COLO829 (cell line): ENCODE data around the gene BRI3.

ENCODE experiments used
- DNase-seq: peaks from one replicate; pipeline ENCODE4 v3.0.0; 2012; ENCODE audit warnings: low spot score

BRI3 gene

GRCh38 chr7:98286701-98287485, 5.4 kb downstream of the BRI3 start:
- DNase-seq, result no peak

GRCh38 chr7:98287486-98287959, 6.0 kb downstream of the BRI3 start:
- no peak for DNase-seq

GRCh38 chr7:98288064-98288823, 6.8 kb downstream of the BRI3 start:
- no peak for DNase-seq

- DNase-seq, result no peak
Measured at GRCh38 chr7:98289333-98289875, 7.9 kb downstream of the BRI3 start.

DNA sequence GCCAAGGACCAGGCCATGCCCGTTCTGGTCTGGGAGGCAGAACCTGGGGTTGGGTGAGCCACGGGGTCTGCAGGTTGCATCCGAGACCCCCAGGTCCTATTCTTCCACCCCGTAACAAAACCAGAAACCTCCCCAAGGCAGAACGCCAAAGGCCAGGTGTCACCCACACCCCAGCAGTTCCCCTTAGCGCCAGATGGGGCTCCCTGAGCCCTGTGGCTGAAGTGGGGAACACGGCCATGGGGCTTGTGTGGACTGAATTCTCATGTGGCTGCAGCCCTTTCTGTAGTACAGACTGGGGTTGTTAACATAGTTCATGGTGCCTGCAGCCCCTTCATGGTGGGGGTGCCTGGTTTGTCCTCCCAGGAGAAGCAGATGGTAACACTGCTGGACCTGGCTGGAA, 10.2 kb downstream of the BRI3 start:
- DNase-seq, result no peak

DNA sequence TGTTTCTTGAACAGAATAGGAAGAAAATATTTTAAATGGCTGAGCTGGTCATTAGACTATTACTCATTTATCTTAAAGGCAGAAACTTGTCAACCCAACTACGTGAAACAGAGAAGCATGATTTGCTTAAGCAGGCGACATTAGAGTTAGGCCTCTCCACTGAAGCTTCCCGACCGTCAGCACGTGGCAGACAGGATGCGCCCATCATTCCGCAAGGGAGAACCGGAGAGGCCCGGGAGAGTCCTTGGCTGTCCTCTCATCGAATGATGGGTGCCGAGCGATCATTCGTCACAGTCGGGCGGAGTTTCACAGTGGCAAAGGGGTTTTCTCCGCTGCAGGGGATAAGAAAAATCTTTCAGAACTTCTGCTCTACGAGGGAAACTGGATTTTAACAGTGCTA, 11.8 kb downstream of the BRI3 start:
- DNase-seq, result no peak

- no peak for DNase-seq
Measured at GRCh38 chr7:98293746-98294145, 12.3 kb downstream of the BRI3 start.

DNA sequence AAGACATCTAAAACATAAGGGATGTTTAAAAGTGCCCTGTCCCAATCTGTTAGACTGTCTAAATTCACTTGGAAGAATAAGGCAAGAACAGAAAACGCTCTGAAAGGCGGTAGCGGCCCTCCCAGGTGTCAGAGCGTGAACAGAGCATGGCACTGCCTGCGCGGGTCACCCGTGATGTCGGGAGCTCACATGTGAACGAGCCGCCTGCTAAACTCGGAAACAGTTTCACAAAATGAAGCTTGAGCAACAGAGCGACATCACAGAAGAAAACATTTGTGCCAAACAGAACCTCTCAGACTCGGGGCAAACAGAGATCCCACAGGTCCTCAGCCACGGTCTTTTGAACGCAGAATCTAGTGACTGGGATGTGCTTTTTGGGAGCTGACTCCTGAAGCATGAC, 12.8 kb downstream of the BRI3 start:
- DNase-seq, result no peak

- DNase-seq, result peak; percentile 68
Measured at GRCh38 chr7:98294798-98295382, 13.4 kb downstream of the BRI3 start.

- no peak for DNase-seq
Measured at GRCh38 chr7:98295467-98296192, 14.1 kb downstream of the BRI3 start.

GRCh38 chr7:98296833-98297232, 15.3 kb downstream of the BRI3 start:
- DNase-seq, result no peak

DNA sequence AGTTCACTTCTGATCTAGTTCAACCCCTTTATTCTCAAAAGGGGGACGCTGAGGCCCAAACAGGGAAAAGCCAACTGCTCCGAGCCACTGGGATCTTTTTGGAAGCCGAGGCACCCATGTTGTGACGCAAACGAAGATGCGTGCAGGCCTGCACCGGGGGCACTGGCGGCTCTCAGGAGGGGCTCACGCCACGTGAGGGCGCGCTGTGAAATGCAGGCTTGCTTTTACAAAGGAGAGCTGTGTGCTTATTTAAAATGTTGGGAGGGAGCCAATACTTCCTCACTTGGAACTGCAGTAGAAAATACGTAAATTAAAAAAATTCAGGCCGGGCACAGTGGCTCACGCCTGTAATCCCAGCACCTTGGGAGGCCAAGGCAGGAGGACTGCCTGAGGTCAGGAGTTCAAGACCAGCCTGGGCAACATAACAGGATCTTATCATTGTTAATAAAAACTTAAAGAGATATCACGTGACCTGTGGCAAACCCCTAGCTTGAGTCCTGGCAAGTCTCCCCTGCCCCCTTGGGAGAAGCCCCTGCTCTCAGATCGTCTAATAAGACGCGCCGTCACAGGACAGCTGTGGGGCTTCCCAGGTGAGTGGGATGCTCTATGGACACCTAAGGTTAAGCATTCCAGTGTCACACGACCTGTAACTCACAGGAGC, 16.3 kb downstream of the BRI3 start:
- peak; percentile 63 for DNase-seq

DNA sequence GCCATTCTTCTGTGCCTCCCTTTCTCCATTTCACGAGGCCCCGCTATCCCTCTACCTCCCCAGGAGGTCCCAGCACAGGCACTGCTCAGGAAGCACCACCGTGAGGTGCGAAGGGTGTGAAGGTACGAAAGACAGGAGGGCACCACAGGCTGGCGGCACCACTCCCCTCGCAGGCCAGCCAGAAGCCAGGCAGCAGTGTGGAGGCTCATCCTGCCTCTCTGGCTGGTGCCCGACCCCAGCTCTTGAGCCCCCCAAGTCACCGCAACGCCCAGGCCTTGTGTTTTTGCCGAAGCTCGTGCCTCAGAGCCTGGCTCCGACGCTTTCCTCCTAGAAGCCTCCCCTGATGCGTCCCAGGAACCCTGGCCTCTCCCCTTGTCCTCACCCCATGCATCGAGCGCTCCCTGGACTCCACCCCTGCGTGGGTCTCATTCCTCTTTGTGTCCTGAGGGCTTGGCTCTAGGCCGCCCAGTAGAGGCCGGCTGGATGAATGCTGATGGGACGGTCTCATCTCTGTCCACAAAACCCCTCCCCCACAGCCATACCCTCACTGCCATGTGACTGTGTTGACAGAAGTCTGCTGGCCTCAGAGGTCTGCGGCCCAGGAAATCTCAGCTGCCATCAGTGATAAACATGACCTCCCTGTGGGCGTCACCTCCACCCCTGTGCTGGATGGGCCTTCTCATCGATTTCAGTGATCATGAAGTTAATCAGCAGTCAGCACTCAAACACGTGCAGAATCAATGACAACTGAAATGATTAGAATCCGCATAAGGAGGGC, 19.3 kb downstream of the BRI3 start:
- DNase-seq, result no peak

DNA sequence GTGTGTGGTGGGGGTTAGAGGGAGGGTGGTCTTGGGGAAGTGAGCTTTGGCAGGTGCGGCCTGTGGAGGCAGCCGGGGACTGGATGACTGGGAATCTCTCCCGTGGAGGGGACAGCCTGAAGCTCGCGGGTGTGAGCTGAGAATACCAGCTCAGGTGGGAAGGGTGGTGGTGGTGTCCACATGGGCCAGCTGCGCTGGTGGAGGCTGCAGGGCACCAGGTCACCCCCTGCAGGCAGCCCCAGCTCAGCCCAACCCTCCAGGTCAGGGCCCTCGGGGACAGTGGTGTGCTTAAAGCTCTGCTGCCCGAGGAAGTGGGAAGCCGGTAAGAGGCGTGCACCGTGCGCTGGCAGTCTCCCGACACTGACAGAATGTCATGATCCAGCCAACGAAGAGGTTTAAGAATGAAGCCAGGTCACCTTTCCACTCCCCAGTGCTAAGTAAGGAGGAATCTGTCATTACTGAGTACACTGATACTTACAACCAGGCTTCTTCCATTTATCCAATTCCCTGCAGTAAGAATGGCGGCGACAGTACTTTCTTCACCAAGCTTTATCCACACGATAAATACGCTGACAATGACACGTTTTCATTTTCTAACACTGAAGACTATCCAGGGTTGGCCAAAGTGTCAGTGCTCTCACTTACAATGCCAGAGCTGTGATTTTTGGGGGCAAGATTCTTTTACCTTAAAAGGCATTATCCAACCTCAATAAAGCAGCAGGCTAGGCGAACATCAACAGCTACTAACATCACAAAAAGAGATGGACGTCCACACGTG, 20.4 kb downstream of the BRI3 start:
- DNase-seq, result no peak

GRCh38 chr7:98303176-98303865, 21.8 kb downstream of the BRI3 start:
- no peak for DNase-seq

- no peak for DNase-seq
Measured at GRCh38 chr7:98303906-98304305, 22.4 kb downstream of the BRI3 start.

- no peak for DNase-seq
Measured at GRCh38 chr7:98305951-98306535, 24.6 kb downstream of the BRI3 start.

- no peak for DNase-seq
Measured at GRCh38 chr7:98307971-98308466, 26.5 kb downstream of the BRI3 start.

DNA sequence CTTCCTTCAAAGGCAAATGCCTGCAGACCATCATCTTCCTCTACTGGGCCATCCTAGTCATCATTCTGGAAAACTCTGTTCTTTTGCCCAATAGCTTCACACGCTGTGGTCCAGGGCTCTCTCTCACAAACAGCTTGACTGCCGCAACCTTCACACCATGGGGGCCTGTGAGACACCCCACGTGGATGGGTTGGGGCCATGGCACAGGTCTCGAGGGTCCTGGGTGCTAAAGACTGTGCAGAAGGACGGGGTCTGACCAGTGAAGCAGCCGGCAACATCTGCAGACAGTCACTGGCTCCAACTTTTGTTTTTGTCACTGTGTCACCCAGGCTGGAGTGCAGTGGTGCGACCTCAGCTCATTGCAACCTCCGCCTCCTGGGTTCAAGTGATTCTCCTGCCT, 28.1 kb downstream of the BRI3 start:
- no peak for DNase-seq
